ENCODE data around the gene PALMD.

GRCh38 chr1:99681583-99681982 lies 35.7 kb downstream of the PALMD start:
- TF ChIP-seq JUND (IDR thresholded peaks at IDR 0.05): no peak
- TF ChIP-seq MXI1 (IDR thresholded peaks at IDR 0.05; ENCODE audit: low read depth, low read length): no peak
- TF ChIP-seq CTCF (IDR thresholded peaks at IDR 0.05): no peak
- TF ChIP-seq POLR2AphosphoS5 (IDR thresholded peaks at IDR 0.05; ENCODE audit: low read depth, low read length): no peak
- no peak for TF ChIP-seq YY1 (IDR thresholded peaks at IDR 0.05; ENCODE audit: low read depth)
- no peak for TF ChIP-seq REST (IDR thresholded peaks at IDR 0.05; ENCODE audit: low read depth, low read length)
- no peak for TF ChIP-seq RCOR1 (IDR thresholded peaks at IDR 0.05; ENCODE audit: low read length)
- TF ChIP-seq EZH2phosphoT487 (IDR thresholded peaks at IDR 0.05; ENCODE audit: borderline replicate concordance, low read depth): no peak
- TF ChIP-seq FOXM1 (IDR thresholded peaks at IDR 0.05; ENCODE audit: low read depth): no peak
